Uterus (tissue), 4 donors: ENCODE results near the gene CALML5. TPM values are rescaled to one million over a fixed set of nuclear protein-coding genes. Genes with fewer than 3 reads are reported as not detected.

Experiments
- DNase-seq, 2 donors: peaks; one replicate each; pipeline ENCODE4 v3.0.0-alpha.2; 2019 to 2020
- H3K27ac ChIP-seq, 2 donors: fragments of 200-600 bp; sonication (generic); 1 replicate in 1 of 2; 2 replicates in 1 of 2; pipeline ENCODE4 v1.5.1; 2016 to 2018
- H3K27me3 ChIP-seq, 2 donors: fragments of 200-600 bp; sonication (generic); one replicate each; pipeline ENCODE4 v1.5.1; 2018 to 2019; ENCODE audit warnings: control low read depth in 1 of 2
- H3K36me3 ChIP-seq, 2 donors: fragments of 200-600 bp; sonication (generic); one replicate each; pipeline ENCODE4 v1.5.1; 2019; ENCODE audit warnings: control low read depth in 1 of 2
- H3K4me1 ChIP-seq, 2 donors: fragments of 200-600 bp; sonication (generic); one replicate each; pipeline ENCODE4 v1.5.1; 2018 to 2019; ENCODE audit warnings: control low read depth in 1 of 2
- H3K4me3 ChIP-seq, 2 donors: fragments of 200-600 bp; sonication (generic); 1 replicate in 1 of 2; 2 replicates in 1 of 2; pipeline ENCODE4 v1.5.1; 2018 to 2019; ENCODE audit warnings: mild to moderate bottlenecking in 1 of 2
- H3K9me3 ChIP-seq, 2 donors: fragments of 200-600 bp; sonication (generic); one replicate each; pipeline ENCODE4 v1.5.1; 2019; ENCODE audit warnings: control low read depth in 1 of 2
- CTCF ChIP-seq, 4 experiments: fragments of 200-600 bp in 2 of 4; fragments of 450-650 bp in 2 of 4; sonication (generic) in 2 of 4; IDR thresholded peaks; one replicate each; pipeline ENCODE4 v1.5.1; 2016 to 2019; ENCODE audit warnings: antibody characterized with exemption in 4 of 4, mild to moderate bottlenecking in 2 of 4, moderate library complexity in 1 of 4
- POLR2A ChIP-seq, 2 donors: fragments of 450-650 bp; IDR thresholded peaks; one replicate each; pipeline ENCODE4 v1.6.1; 2016; ENCODE audit warnings: antibody characterized with exemption in 2 of 2, mild to moderate bottlenecking in 1 of 2, moderate library complexity in 1 of 2
- intact Hi-C: fragments of 100-400 bp; cut with DNase I; formaldehyde crosslinking; loops from one replicate; pipeline ENCODE4 v1.15.1; 2023; ENCODE audit warnings: low total_unique reads
- total RNA-seq, 4 donors: library from RNA; depleted of rRNA in 3 of 4; stranded (reverse); fragments of >200 nt in 3 of 4; gene quantifications; one replicate each; pipeline versions ENCODE4 v1.1.0 to v1.2.4, GENCODE V29; 2014 to 2023
- donor health status: DM: yes; HTN: yes; CAD: no.

Gene CALML5
- total RNA-seq, 4 donors from 2014 or later, result not detected

GRCh38 chr10:5469353-5470061 lies 29.9 kb downstream of the CALML5 start:
- H3K9me3 ChIP-seq, result peaks cover 0 to 6% of the 10 kb centered on the region in 2 donors
- intact Hi-C loops, result no loop called here
- no peak overlapping the region for H3K4me3 ChIP-seq
- DNase-seq, result no peak
- peaks cover 0 to 3% of the 10 kb centered on the region in 2 donors for H3K4me1 ChIP-seq
- TF ChIP-seq POLR2A (IDR thresholded peaks at IDR 0.05) (no peak), CTCF (IDR thresholded peaks at IDR 0.05) (no peak)
- no peaks in the 10 kb centered on the region for H3K36me3 ChIP-seq
- no peaks in the 10 kb centered on the region for H3K27me3 ChIP-seq
- no peak overlapping the region for H3K27ac ChIP-seq

GRCh38 chr10:5468262-5469106 lies 30.9 kb downstream of the CALML5 start:
- H3K4me3 ChIP-seq, result no peak overlapping the region
- intact Hi-C loops, result no loop called here
- H3K4me1 ChIP-seq, result peaks cover 0 to 3% of the 10 kb centered on the region in 2 donors
- H3K27me3 ChIP-seq, result no peaks in the 10 kb centered on the region
- no peak for TF ChIP-seq CTCF (IDR thresholded peaks at IDR 0.05)
- no peak for TF ChIP-seq POLR2A (IDR thresholded peaks at IDR 0.05)
- DNase-seq, result no peak
- no peaks in the 10 kb centered on the region for H3K36me3 ChIP-seq
- H3K27ac ChIP-seq, result no peak overlapping the region
- peaks cover 0 to 6% of the 10 kb centered on the region in 2 donors for H3K9me3 ChIP-seq

GRCh38 chr10:5467634-5468255 lies 31.6 kb downstream of the CALML5 start:
- Histone ChIP-seq H3K9me3 (peaks cover 0 to 6% of the 10 kb centered on the region in 2 donors), H3K27me3 (no peaks in the 10 kb centered on the region), H3K4me1 (peaks cover 0 to 3% of the 10 kb centered on the region in 2 donors), H3K4me3 (no peak overlapping the region), H3K36me3 (no peaks in the 10 kb centered on the region), H3K27ac (no peak overlapping the region)
- DNase-seq, result no peak
- no peak for TF ChIP-seq POLR2A (IDR thresholded peaks at IDR 0.05)
- no peak for TF ChIP-seq CTCF (IDR thresholded peaks at IDR 0.05)
- intact Hi-C loops, result no loop called here

GRCh38 chr10:5467207-5467535 lies 32.2 kb downstream of the CALML5 start:
- TF ChIP-seq CTCF (IDR thresholded peaks at IDR 0.05) (no peak), POLR2A (IDR thresholded peaks at IDR 0.05) (no peak)
- Histone ChIP-seq H3K27me3 (no peaks in the 10 kb centered on the region), H3K27ac (peak overlapping the region; percentile 61 to 75), H3K9me3 (peaks cover 0 to 6% of the 10 kb centered on the region in 2 donors), H3K4me1 (peaks cover 0 to 3% of the 10 kb centered on the region in 2 donors), H3K36me3 (no peaks in the 10 kb centered on the region), H3K4me3 (no peak overlapping the region)
- no peak for DNase-seq
- intact Hi-C loops, result no loop called here
